ENCODE data around the gene CTBP2.
"Not testable (repeated sequence)": the region's sequence is repeated elsewhere in the genome, so short reads cannot be mapped to it uniquely, and the experiment has no call there.

The CTBP2 gene

DNA sequence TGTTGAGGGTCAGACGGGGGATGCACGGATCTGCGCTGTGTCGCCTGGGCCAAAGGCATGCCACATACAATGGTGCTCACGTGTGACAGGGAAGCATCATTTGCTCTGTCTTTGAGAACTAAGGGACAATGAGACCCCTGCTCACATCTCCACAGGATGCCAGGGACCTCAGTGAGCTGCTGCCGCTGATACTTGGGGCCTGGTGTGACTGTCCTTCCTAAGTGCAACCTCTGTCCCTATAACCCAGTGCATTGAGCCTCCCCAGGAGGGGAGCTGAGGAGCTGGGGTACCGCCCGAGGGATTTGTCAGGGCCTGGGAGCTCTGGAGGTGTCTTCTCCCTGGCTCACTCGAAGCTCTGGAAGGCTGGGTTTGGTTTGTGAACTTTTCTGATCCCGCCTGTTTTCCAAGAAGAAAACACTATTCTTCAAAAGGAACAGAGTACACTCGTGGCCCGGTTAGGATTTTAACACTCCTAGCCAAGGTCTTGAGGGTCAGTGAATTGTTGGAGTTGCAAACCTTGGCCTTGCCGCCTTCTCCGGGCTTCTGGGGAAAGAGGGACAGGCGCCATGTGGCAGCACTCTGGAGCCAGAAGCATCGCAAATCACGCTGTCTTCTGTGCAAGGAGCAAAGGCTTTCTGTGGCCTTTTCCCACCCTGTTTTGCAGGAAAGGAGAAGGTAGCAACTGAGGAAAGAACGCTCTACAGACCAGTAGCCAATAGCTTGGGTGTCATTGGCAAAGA, 26.2 kb upstream of the CTBP2 start:
- no peak for DNase-seq (ENCODE audit: low read depth in 2 of 2, low spot score in 1 of 2)

DNA sequence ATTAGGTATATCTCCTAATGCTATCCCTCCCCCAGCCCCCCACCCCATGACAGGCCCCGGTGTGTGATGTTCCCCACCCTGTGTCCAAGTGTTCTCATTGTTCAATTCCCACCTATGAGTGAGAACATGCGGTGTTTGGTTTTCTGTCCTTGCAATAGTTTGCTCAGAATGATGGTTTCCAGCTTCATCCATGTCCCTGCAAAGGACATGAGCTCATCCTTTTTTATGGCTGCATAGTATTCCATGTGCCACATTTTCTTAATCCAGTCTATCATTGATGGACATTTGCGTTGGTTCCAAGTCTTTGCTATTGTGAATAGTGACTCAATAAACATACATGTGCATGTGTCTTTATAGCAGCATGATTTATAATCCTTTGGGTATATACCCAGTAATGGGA, 18.7 kb upstream of the CTBP2 start:
- not testable (repeated sequence) for DNase-seq (ENCODE audit: low read depth in 2 of 2, low spot score in 1 of 2)

DNA sequence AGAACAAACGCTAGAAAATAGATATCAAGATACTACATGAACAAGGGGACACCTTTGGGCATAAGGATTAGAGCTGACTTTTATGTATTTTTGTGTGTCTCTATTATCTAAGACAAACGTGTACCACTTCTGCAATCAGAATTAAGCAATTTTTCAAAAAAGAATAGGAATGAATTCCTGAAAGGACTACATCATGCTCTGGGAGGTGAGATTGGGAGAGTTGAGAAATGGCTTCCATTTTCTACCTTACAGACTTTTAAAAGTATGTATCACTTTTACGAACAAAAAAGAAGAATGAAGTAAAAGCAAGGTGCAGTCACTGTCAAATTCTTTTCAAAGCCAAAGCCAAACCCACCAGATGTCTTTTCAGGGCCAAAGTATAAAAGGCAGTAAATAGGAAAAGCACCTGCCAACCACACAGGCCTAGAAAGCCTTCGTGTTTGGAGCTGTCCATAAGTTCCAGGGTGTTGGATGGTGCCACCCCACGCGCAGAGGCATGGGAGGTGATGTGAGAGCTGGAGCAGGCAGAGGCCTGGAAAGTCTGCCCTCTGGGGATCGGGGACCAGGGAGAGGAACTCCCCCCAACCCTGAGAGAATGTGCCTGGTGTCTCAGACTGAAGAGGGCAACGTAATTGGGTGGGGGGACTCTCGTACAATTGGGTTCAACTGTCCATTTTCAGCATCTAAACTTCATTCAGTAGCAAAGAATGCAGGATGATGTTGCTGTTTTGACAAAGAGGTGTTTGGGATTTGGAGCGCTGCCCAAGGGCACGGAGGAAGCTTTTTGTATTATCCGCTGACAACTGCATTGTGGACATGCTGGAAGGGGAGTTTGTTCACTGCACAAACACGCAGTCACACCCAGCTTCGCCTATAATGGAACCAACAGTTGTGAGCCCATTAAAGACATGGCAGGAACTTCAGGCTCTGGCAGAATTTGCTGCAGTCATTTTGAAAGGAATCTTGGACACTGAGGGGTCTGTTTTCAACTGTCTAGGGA, 17.6 kb upstream of the CTBP2 start:
- no peak for DNase-seq (ENCODE audit: low read depth in 2 of 2, low spot score in 1 of 2)

DNA sequence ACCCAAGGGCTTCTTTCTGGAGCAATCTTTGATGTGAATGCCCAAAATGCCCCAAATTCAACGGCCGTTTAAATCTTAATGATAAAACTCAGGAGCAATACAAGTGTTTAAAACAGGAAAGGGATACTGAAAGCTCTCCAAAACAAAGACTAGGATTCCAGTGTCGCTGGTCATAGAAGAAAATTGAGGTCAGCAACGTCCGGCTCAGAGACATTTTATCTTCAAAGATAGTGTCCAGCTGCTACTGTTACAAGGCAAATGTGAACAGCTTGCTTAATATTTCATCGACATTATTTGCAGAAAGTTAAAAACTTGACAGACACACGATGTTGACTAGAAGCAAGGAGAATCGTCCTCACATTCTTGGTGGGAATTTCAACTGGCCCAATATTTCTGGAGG, 15.4 kb upstream of the CTBP2 start:
- DNase-seq (ENCODE audit: low read depth in 2 of 2, low spot score in 1 of 2), result no peak

DNA sequence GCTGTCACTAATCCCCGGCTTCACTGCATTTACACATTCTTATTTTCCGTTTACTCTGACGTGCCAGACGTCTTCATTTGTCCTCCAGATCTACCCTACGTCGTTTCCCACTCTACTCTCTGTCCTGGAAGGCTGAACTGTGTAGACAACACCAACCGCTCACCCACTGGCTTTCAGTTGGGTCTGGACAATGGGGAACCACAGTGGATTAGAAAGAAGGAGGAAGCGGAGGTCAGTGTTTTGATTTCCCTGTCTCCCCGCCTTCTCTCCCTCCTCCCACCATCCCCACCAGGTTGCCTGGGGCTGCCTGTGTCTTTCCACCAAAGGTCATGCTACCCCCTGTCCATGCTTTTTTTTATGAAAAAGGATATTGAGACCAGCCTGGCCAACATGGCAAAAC, 14.0 kb upstream of the CTBP2 start:
- DNase-seq (ENCODE audit: low read depth in 2 of 2, low spot score in 1 of 2), result no peak

DNA sequence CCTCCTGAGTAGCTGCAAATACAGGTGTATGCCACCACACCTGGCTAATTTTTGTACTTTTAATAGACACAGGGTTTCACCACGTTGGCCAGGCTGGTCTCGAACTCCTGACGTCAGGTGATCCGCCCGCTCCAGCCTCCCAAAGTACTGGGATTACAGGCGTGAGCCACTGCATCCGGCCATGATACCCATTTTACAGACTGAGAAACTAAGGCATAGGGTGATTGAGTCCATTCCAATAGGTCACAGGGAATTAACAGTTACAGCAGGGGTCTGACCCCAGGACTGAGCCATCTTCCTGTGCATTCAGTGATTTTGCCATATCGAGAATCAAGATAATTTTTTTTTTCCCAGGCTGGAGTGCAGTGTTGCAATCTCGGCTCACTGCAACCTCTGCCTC, 12.3 kb upstream of the CTBP2 start:
- no peak for DNase-seq (ENCODE audit: low read depth in 2 of 2, low spot score in 1 of 2)

DNA sequence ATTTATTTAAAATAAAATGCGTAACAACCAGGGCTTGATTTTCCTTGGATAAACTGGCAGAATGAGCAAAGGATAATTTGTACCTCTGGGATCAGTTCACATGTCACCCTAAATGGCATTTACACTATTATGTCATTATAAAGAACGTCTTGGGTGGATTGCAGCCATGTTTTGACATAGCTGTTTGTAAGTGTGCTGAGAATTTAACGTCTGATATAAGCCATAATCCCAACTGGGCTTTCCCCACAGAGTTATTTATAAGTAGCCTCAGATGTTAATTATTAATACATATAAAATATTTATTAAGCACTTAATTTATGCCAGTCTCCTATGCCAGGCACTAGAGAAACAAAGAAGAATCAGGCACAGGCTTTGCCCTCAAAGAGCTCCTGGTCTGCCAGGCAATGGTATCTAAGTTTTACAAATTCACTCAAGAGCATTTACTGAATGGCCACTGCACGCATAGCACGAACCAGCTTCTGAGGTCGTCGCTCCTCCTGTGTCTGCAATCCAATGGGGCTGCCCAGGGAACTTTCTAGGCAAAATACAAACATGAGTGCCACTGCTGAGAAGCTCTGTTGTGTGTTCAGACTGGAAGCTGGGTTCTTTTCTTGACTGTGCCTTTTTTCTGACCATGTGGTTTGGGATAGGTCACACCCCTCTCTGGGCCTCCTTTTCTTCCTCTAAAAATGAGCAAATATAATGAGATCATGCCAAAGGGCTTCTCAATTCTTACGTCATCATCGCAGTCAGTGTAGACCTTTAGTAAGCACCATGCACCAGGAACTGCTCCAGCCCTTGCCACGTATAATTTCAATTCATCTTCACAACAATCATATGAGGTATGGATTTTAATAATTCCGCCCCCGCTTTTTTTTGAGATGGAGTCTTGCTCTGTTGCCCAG, 11.3 kb upstream of the CTBP2 start:
- DNase-seq (ENCODE audit: low read depth in 2 of 2, low spot score in 1 of 2), result no peak

DNA sequence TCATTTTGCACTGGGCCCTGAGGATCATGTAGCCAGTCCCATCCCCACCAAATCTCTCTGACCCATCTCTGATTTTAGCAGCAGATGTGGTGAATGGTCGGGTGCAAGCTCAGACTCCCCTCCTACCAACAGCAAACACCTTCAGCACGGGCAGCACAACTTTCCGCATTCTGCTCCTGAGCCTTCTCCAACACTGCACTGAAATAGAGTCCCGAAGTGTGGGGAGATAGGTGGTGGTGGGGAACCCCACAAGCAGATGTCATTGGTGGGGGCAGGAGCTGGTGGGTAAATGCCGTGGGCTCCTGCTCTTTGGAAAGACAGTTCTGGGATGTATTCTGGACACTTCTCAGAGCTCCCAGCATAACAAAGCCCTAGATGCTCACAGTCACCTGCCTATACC, 9.6 kb upstream of the CTBP2 start:
- DNase-seq (ENCODE audit: low read depth in 2 of 2, low spot score in 1 of 2), result no peak

DNA sequence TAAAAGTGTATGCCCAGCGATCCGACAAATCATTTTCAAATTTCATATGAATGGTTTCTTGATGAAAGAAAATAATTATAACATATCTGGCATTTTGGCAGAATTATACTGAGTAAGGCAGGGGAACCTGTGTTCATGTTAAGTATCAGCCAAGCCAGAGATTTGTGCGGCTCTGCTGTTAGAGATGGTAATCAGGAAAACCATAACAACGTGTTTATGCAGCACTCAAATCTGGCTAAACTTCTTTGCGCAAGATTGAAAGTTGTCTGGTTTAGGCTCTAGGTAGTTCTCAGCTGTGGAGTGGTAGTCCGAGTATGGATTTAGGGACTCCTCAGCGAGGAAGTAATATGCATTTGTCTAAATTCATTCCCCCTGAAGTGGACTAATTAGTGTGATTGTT, 8.9 kb upstream of the CTBP2 start:
- DNase-seq (ENCODE audit: low read depth in 2 of 2, low spot score in 1 of 2), result no peak

DNA sequence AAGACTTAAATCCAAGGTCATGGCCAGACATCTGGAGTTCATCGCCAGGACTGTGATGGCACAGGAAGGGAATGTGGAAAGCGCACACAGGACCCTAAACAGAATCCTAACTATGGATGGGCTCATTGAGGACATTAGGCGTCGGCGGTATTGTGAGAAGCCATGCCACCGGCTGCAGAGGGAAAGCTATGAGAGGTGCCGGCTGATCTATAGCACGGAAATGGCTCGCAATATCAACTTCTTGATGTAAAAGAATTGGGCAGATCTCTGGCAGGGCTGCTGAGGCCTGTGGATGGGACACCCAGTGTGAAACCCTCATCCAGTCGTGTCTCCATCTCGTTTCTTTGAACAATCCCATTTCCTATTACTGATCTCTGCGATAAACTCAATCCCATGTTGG, 6.3 kb upstream of the CTBP2 start:
- DNase-seq (ENCODE audit: low read depth in 2 of 2, low spot score in 1 of 2), result no peak

DNA sequence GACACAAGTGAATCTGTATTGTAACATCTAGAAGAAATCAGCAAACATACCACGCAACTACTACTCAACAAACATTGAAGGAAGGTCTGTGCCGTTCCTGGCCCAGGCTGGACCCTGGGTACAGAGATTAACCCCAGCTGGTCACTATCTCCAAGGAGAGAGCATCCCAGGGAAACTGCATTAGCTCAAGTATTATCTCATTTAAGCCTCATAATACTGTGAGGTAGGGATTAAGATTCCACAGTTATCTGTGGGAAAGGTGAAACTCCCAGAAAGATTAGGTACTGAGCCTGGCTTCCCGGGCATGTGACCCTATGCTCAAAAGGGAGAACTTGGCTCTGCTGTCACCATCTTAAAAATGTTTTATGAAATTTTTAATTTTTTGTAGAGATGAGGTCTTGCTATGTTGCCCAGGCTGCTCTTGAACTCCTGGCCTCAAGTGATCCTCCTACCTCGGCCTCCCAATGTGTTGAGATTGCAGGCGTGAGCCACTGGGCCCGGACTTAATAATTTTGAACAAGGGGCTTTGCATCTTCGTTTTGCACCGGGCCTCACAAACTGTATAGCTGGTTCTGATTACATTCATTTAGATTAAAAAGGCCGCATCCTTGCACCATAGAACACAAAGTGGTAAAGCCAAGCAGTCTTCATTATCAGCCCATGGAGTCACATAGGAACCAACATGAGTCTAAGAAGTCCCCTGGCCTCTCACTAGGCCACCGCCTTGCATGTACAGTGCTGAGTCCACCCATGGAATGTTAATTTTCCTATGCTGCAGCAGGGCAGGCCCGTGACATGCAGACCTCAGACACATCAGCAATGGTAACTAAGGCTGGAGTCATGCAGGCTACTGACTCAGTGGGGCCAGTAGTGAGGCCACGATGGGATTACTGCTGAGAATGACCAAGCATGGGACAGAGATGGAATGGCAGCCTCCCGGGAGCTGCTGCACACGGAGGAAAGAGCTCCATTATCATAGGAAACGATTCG, 5.5 kb upstream of the CTBP2 start:
- DNase-seq (ENCODE audit: low read depth in 2 of 2, low spot score in 1 of 2), result no peak

DNA sequence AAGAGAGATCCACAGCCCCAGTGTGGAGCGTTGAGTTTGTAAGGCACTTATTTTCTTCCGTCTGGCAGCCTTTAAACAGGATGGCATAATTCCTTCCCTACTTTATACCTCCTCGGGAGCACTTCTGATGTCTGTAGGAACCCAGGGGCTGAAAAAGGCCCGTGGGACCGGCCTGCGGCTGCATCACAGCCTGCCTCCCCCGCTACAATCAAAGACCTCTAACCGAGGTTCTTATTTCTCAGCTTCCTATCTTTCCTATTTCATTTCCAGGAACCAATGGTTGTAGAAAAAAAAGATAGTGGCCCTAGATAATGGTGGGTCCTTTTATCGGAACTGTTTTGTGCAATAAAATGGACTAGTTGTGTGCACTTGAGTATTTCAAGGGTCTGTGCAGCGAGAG, 4.1 kb upstream of the CTBP2 start:
- no peak for DNase-seq (ENCODE audit: low read depth in 2 of 2, low spot score in 1 of 2)

DNA sequence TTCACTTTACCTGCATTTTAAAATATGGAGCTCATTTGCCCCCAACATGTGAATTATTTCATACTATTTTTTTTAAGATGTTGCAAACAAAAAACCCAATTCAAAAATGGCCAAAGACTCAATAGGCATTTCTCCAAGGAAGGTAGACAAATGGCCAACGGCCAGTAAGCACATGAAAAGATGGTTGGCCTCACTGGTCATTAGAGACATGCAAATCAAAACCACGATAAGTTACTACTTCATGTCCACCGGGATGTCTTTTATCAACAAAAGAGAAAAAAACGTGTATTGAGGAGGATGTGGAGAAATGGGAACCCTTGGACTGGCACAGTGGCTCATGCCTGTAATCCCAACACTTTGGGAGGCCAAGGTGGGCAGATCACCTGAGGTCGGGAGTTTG, 3.4 kb upstream of the CTBP2 start:
- no peak for DNase-seq (ENCODE audit: low read depth in 2 of 2, low spot score in 1 of 2)

DNA sequence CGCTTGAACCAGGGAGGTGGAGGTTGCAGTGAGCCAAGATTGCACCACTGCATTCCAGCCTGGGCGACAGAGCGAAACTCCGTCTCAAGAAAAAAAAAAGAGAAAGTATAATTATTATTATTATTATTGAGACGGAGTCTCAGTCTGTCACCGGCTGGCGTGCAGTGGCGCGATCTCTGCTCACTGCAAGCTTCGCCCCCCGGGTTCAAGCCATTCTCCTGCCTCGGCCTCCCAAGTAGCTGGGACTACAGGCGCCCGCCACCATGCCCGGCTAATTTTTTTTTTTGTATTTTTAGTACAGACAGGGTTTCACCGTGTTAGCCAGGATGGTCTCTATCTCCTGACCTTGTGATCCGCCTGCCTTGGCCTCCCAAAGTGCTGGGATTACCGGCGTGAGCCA, 2.9 kb upstream of the CTBP2 start:
- not testable (repeated sequence) for DNase-seq (ENCODE audit: low read depth in 2 of 2, low spot score in 1 of 2)

DNA sequence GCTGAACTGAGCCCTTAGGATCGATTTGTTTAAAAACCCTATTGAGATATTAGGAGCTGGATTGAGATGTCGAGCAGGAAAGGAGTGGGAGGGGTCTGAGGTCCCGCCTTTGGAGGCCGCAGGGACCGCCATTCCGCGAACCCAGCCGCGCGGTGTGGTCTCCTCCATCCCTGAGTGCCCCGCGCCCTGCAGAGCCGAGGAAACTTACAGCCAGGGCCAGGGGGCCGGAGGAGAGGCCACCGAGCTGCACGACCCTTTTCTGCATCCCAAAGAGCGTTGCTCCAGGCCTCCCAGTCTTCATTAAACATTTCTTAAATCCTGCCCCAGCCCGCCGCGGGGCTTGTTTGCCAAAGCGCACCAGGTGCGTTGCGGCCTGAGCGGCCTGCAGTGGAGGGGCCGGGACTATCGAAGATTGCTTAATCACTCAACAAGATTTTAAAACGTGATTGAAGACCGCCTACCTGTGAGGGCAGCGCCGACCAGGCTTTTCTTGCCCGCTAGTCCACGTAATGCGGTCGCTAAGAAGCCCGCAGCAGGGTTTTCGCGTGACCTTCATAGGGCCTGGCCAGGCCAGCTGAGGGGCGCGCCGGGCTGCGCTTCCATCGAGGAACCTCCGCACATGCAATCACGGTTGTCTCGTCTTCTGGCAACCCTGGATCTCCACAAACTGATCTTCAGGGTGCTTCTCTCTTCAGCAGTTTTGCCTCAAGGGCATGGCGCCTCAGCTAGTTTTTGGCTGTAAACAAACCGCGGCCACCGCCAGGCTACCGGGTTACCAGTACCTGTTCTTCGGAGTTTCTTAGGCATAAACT, 2.0 kb upstream of the CTBP2 start:
- DNase-seq (ENCODE audit: low read depth in 2 of 2, low spot score in 1 of 2), result no peak

DNA sequence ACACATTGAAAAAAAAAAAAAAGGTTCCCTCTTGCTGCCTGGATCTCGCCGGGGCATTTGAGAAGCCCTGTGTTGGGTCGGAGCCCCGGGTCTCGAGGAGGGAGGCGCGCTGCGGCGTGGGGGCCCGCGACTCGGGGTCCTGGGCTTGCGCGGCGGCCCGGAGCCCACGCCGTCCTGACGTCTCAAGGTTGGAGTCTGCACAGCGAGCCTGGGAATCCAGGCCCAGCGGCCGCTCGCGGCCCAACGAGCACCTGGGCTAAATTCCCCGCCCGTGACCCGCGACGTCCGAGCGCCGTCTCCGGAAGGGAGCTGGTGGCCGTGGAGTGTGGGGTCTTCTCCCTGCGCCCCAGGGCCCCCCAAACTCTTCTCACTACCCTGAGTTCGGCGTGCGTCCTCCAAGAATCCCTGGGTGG, 1.4 kb upstream of the CTBP2 start:
- no peak for DNase-seq (ENCODE audit: low read depth in 2 of 2, low spot score in 1 of 2)

DNA sequence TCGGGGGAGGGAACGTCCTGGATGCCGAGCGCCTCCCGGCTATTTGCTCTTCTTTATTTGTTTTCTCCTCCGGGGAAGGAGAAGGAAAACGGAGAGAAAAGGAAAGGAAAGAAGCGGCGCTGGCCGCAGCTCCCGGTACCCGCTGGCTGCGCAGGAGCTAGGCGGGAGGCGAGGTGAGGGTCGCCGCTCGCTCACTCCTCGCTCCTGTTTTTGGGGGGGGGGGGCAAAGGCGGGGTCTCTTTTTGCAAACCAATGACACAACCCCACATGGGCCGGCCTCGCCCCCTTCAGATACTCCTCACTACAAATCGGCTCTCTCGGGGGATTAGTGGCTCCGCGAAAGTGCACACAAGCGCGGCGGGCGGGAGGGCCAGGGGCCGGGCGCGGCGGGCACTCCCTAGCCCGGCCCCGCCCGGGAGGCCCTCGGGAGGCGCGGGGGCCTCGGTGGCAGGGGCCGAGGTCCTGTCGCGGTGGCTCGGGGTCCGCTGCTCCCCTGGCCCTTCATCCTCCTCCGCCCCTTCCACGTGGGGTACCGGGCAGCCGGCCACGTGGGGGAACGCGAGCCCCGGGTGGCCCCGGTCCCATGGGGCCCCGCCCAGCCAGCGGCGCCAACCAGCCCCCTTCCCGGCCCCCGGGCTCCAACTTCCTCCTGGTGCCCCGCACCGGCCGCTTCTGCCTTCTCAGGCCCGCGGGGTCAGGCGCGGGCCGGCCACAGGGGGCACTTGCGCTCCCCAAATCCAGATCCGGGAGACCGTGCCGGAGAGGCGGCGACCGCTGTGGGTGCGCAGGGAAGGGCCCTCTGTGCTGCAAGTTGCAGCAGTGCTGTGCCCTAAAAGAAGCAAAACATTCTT, 718 bp upstream of the CTBP2 start:
- no peak for DNase-seq (ENCODE audit: low read depth in 2 of 2, low spot score in 1 of 2)

DNA sequence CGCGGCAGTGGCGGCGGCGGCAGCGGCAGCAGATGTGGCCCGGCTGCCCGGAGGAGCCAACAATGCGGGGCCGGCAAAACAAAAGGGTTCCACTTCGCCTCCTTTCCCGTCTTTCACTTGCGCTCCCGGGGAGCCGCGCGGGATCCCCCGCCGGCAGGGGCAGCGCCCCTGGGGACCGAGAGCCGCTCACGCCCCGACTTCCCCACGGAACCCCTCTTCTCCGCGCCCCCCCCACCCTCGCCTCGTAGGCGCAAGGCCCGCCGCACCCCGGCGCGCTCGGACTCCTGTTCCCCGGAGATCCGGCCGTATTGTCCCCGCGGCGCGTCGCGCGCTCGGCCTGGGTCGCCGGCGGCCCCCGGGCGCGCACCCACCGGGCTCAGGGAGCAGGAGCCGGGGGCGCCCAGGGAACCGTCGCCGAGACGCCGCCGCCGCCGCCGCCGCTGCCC, 854 bp downstream of the CTBP2 start:
- no peak for DNase-seq (ENCODE audit: low read depth in 2 of 2, low spot score in 1 of 2)

Data from stimulated activated CD8-positive, alpha-beta memory T cell treated with anti-CD3 and anti-CD28 coated beads, Interleukin-4, amount 100 ng/mL, for 4 hours (primary cell).